Liver (tissue), 3 donors: ENCODE results near the gene DCDC2C.

Experiments used
- CTCF ChIP-seq: fragments of 150-350 bp; IDR thresholded peaks from 2 replicates; pipeline ENCODE4 v1.5.1; 2017; ENCODE audit warnings: improper control_type of control experiment, low read depth, low read length; ENCODE audit not compliant: missing input control
- FOXA2 ChIP-seq: IDR thresholded peaks from 2 replicates; pipeline ENCODE4 v1.6.1; 2016; ENCODE audit warnings: antibody characterized with exemption
- REST ChIP-seq: IDR thresholded peaks from 2 replicates; pipeline ENCODE4 v1.6.1; 2016; ENCODE audit warnings: antibody characterized with exemption, mild to moderate bottlenecking
- RXRA ChIP-seq, 2 donors: IDR thresholded peaks; 2 replicates each; pipeline ENCODE4 v1.6.1; 2017 to 2018; ENCODE audit warnings: antibody characterized with exemption in 2 of 2, mild to moderate bottlenecking in 1 of 2
- TAF1 ChIP-seq: conservative IDR thresholded peaks from 2 replicates; pipeline ENCODE4 v1.6.1; 2016; ENCODE audit warnings: antibody characterized with exemption, mild to moderate bottlenecking
- TF ChIP-seq, protein P1 (sequence below): IDR thresholded peaks from 2 replicates; pipeline ENCODE4 v1.6.1; 2016; ENCODE audit warnings: antibody characterized with exemption
- donor health status: healthy.
- donor health status: healthy.

DNA sequence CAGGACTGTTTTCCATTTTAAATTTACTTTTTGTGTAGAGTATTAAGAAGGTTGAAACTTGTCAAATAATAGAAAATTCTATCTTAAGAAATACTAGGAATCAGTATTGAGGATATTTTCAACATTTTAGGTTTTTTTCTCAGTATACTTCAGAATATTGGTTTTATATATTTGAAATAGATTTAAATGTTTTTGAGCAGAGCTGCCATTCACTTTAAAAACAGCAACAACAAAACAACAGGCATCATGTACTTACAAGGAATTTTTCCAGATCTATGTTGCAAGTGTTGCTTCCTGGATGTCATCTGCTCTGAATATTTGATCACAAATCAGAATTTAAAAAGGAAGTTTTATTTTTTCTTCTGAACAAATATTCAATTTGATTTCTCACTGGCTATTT lies 84.4 kb downstream of the DCDC2C start:
- no peak for TF ChIP-seq REST
- TF ChIP-seq CTCF, result no peak
- TF ChIP-seq RXRA (IDR thresholded peaks at IDR 0.05), result no peak
- no peak for TF ChIP-seq TAF1
- no peak for TF ChIP-seq FOXA2
- TF ChIP-seq, protein P1, sequence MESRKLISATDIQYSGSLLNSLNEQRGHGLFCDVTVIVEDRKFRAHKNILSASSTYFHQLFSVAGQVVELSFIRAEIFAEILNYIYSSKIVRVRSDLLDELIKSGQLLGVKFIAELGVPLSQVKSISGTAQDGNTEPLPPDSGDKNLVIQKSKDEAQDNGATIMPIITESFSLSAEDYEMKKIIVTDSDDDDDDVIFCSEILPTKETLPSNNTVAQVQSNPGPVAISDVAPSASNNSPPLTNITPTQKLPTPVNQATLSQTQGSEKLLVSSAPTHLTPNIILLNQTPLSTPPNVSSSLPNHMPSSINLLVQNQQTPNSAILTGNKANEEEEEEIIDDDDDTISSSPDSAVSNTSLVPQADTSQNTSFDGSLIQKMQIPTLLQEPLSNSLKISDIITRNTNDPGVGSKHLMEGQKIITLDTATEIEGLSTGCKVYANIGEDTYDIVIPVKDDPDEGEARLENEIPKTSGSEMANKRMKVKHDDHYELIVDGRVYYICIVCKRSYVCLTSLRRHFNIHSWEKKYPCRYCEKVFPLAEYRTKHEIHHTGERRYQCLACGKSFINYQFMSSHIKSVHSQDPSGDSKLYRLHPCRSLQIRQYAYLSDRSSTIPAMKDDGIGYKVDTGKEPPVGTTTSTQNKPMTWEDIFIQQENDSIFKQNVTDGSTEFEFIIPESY, result no peak
